ENCODE measurements around the gene THRB. TPM values are rescaled to one million over a fixed set of nuclear protein-coding genes. Genes with fewer than 3 reads are reported as not detected.

The THRB gene
- total RNA-seq, 1 experiment from 2014 or later, result 13.5 TPM

GRCh38 chr3:24311881-24312280 lies 182.8 kb downstream of the THRB start:
- H3K9me3 Mint-ChIP-seq (ENCODE audit: low read depth, unreplicated experiment), result no peaks in the 10 kb centered on the region
- no peak overlapping the region for H3K4me3 Mint-ChIP-seq (ENCODE audit: low read depth, unreplicated experiment)
- intact Hi-C loops (cut with micrococcal nuclease; ENCODE audit: unreplicated experiment), result no loop called here
- DNase-seq, result no peak
- no peak for TF ChIP-seq CTCF (IDR thresholded peaks at IDR 0.05; ENCODE audit: unreplicated experiment)
- peaks cover 4% of the 10 kb centered on the region for H3K36me3 Mint-ChIP-seq (ENCODE audit: insufficient read depth, unreplicated experiment)
- no peak overlapping the region for H3K27ac Mint-ChIP-seq (ENCODE audit: unreplicated experiment)
- CTCF ChIA-PET, result no interaction called here
- BruUV-seq (replicated peaks), result no TSS peak
- no peaks in the 10 kb centered on the region for H3K27me3 Mint-ChIP-seq (ENCODE audit: unreplicated experiment)
- peaks cover 23% of the 10 kb centered on the region for H3K4me1 Mint-ChIP-seq (ENCODE audit: low read depth, unreplicated experiment)

GRCh38 chr3:24310887-24311286 lies 183.8 kb downstream of the THRB start:
- Mint-ChIP-seq H3K27me3 (ENCODE audit: unreplicated experiment) (no peaks in the 10 kb centered on the region), H3K4me1 (ENCODE audit: low read depth, unreplicated experiment) (peaks cover 20% of the 10 kb centered on the region), H3K9me3 (ENCODE audit: low read depth, unreplicated experiment) (no peaks in the 10 kb centered on the region), H3K36me3 (ENCODE audit: insufficient read depth, unreplicated experiment) (no peaks in the 10 kb centered on the region), H3K4me3 (ENCODE audit: low read depth, unreplicated experiment) (no peak overlapping the region), H3K27ac (ENCODE audit: unreplicated experiment) (no peak overlapping the region)
- no peak for TF ChIP-seq CTCF (IDR thresholded peaks at IDR 0.05; ENCODE audit: unreplicated experiment)
- intact Hi-C loops (cut with micrococcal nuclease; ENCODE audit: unreplicated experiment), result no loop called here
- CTCF ChIA-PET, result no interaction called here
- DNase-seq, result no peak
- BruUV-seq (replicated peaks), result no TSS peak

- Mint-ChIP-seq H3K36me3 (ENCODE audit: insufficient read depth, unreplicated experiment) (peaks cover 4% of the 10 kb centered on the region), H3K4me1 (ENCODE audit: low read depth, unreplicated experiment) (peaks cover 27% of the 10 kb centered on the region), H3K4me3 (ENCODE audit: low read depth, unreplicated experiment) (no peak overlapping the region), H3K9me3 (ENCODE audit: low read depth, unreplicated experiment) (no peaks in the 10 kb centered on the region), H3K27me3 (ENCODE audit: unreplicated experiment) (no peaks in the 10 kb centered on the region), H3K27ac (ENCODE audit: unreplicated experiment) (no peak overlapping the region)
- intact Hi-C loops (cut with micrococcal nuclease; ENCODE audit: unreplicated experiment), result no loop called here
- BruUV-seq (replicated peaks), result no TSS peak
- CTCF ChIA-PET, result no interaction called here
- TF ChIP-seq CTCF (IDR thresholded peaks at IDR 0.05; ENCODE audit: unreplicated experiment), result no peak
- DNase-seq, result no peak
Measured at GRCh38 chr3:24306518-24306917, 188.1 kb downstream of the THRB start.

- peaks cover 4% of the 10 kb centered on the region for H3K36me3 Mint-ChIP-seq (ENCODE audit: insufficient read depth, unreplicated experiment)
- no peak for DNase-seq
- no peak overlapping the region for H3K27ac Mint-ChIP-seq (ENCODE audit: unreplicated experiment)
- CTCF ChIA-PET, result interaction anchor here (0.6 to 1.0 kb wide), 2 partner anchors 41 to 144 kb away, joined by 3 read pairs; no protein-coding TSS in a partner anchor
- no peak overlapping the region for H3K4me3 Mint-ChIP-seq (ENCODE audit: low read depth, unreplicated experiment)
- no peak for TF ChIP-seq CTCF (IDR thresholded peaks at IDR 0.05; ENCODE audit: unreplicated experiment)
- intact Hi-C loops (cut with micrococcal nuclease; ENCODE audit: unreplicated experiment), result no loop called here
- BruUV-seq (replicated peaks), result no TSS peak
- H3K4me1 Mint-ChIP-seq (ENCODE audit: low read depth, unreplicated experiment), result peaks cover 30% of the 10 kb centered on the region
- H3K9me3 Mint-ChIP-seq (ENCODE audit: low read depth, unreplicated experiment), result no peaks in the 10 kb centered on the region
- no peaks in the 10 kb centered on the region for H3K27me3 Mint-ChIP-seq (ENCODE audit: unreplicated experiment)
Measured at GRCh38 chr3:24305795-24306467, 188.7 kb downstream of the THRB start.

Data from Calu3 (cell line).